Psoas muscle (tissue), 8 donors: ENCODE measurements around the gene SPATA25. TPM values are rescaled to one million over a fixed set of nuclear protein-coding genes. Genes with fewer than 3 reads are reported as not detected.
"Not testable (repeated sequence)": the region's sequence is repeated elsewhere in the genome, so short reads cannot be mapped to it uniquely, and the experiment has no call there.

ENCODE experiments used
- ATAC-seq, 4 donors: fragments of 200-7000 bp; cut with Tn5 transposase; one replicate each; pipeline ENCODE4 v1.9.1; 2020; ENCODE audit warnings: moderate library complexity in 3 of 4, mild to moderate bottlenecking in 2 of 4
- DNase-seq, 2 donors: peaks; one replicate each; pipeline ENCODE4 v3.0.0-alpha.2; 2020
- H3K27ac ChIP-seq: fragments of 200-600 bp; one replicate; pipeline ENCODE4 v1.8.0; 2022
- H3K27me3 ChIP-seq, 3 donors: fragments of 200-600 bp in 1 of 3; one replicate each; pipeline versions ENCODE4 v1.6.1 to v1.8.0; 2013 to 2022; ENCODE audit warnings: low read length in 2 of 3, mild to moderate bottlenecking in 2 of 3, moderate library complexity in 1 of 3; ENCODE audit not compliant: insufficient read depth in 3 of 3
- H3K36me3 ChIP-seq, 2 donors: fragments of 200-600 bp in 1 of 2; one replicate each; pipeline versions ENCODE4 v1.6.1 to v1.8.0; 2013 to 2022; ENCODE audit warnings: low read depth in 1 of 2, mild to moderate bottlenecking in 1 of 2, moderate library complexity in 1 of 2; ENCODE audit not compliant: insufficient read depth in 1 of 2
- H3K4me1 ChIP-seq: fragments of 200-600 bp; one replicate; pipeline ENCODE4 v1.8.0; 2022
- H3K4me3 ChIP-seq: fragments of 200-600 bp; one replicate; pipeline ENCODE4 v1.8.0; 2022; ENCODE audit warnings: mild to moderate bottlenecking
- H3K9me3 ChIP-seq: fragments of 200-600 bp; one replicate; pipeline ENCODE4 v1.8.0; 2022
- WGBS, 3 donors: extraction: QIAGEN DNeasy Blood & Tissue Kit; methylation state at CpG; one replicate each; pipeline versions ENCODE4 v1.1.6 to v1.1.7; 2013; 5-methylcytosine and 5-hydroxymethylcytosine counted together
- intact Hi-C, 2 donors: fragments of 100-400 bp; cut with DNase I; formaldehyde crosslinking; loops; one replicate each; pipeline versions ENCODE4 v1.11.0 to v1.14.2; 2022
- polyA plus RNA-seq, 3 donors: library from polyadenylated mRNA; stranded (reverse); fragments of 200-250 nt; gene quantifications; one replicate each; pipeline ENCODE4 v1.2.3, GENCODE V29; 2013
- total RNA-seq, 4 donors: library from RNA; stranded (reverse); fragmentation: NEBNext Ultra II Directional in 2 of 4; extraction: Animal tissue kit (Norgen Biotek cat#: 25700) in 2 of 4; gene quantifications; one replicate each; pipeline versions ENCODE4 v1.2.1 to v1.2.4, GENCODE V29; 2021 to 2023
- TF ChIP-seq, protein P1 (sequence below): fragments of 200-600 bp; IDR thresholded peaks from one replicate; pipeline ENCODE4 v1.8.0; 2022; ENCODE audit warnings: antibody characterized with exemption
- donor health status: healthy with polysubstance abuse.
- donor health status: DM: no; HTN: no; CAD: no; lungs with moderate emphysema.
- donor health status: Bipolar disorder and iron deficiency.
- donor health status: healthy.
- donor health status: DM: yes; HTN: yes; CAD: no.
- donor health status: DM: no; HTN: no; CAD: no.
- donor health status: DM: no; HTN: no; CAD: no.
- donor health status: DM: yes; HTN: yes; CAD: no.

The SPATA25 gene
- total and polyA plus RNA-seq, 7 donors, result 1.0 to 2.7 (median 1.6) TPM

DNA sequence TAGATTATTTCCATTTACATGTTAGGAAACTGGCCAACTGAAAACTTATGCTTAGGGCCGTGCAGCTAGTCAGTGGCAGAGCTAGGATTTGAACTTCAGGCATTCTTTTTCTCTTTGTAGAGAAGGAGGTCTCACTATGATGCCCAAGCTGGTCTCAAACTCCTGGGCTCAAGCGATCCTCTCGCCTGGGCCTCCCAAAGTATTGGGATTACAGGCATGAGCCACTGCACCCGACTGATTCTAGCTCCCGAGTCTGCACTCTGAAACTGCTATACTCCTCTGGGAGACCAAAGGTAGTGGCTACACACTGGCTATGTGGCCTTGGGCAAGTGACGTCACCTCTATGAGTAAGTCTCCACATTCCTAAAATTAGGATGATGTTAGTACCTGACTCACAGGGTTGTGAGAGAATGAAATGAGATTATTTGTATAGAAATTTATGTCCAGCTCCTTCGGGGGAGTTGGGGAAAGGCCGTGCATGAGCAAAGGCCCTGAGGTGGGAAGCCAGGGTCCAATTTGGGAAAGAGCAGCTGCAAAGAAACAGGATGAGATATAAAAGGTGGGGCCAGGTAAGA, 18.2 kb upstream of the SPATA25 start:
- no peaks in the 10 kb centered on the region for H3K27me3 ChIP-seq
- TF ChIP-seq, protein P1, sequence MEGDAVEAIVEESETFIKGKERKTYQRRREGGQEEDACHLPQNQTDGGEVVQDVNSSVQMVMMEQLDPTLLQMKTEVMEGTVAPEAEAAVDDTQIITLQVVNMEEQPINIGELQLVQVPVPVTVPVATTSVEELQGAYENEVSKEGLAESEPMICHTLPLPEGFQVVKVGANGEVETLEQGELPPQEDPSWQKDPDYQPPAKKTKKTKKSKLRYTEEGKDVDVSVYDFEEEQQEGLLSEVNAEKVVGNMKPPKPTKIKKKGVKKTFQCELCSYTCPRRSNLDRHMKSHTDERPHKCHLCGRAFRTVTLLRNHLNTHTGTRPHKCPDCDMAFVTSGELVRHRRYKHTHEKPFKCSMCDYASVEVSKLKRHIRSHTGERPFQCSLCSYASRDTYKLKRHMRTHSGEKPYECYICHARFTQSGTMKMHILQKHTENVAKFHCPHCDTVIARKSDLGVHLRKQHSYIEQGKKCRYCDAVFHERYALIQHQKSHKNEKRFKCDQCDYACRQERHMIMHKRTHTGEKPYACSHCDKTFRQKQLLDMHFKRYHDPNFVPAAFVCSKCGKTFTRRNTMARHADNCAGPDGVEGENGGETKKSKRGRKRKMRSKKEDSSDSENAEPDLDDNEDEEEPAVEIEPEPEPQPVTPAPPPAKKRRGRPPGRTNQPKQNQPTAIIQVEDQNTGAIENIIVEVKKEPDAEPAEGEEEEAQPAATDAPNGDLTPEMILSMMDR, result no peak
- H3K9me3 ChIP-seq, result no peaks in the 10 kb centered on the region
- no peak overlapping the region for H3K27ac ChIP-seq
- intact Hi-C loops, result no loop called here
- peaks cover 0 to 18% of the 10 kb centered on the region in 2 donors for H3K36me3 ChIP-seq
- H3K4me3 ChIP-seq, result no peak overlapping the region
- 82 to 85% (median 83%) methylated on average over 8 of the region's 8 CpGs for WGBS, 3 donors
- no peak for DNase-seq
- ATAC-seq, result no peak
- H3K4me1 ChIP-seq, result no peaks in the 10 kb centered on the region

- no peaks in the 10 kb centered on the region for H3K27me3 ChIP-seq
- H3K4me1 ChIP-seq, result no peaks in the 10 kb centered on the region
- ATAC-seq (no peak), DNase-seq (peak in 1 of 2 donors; percentile 48)
- 69 to 79% (median 71%) methylated on average over 16 of the region's 16 CpGs for WGBS, 3 donors
- no peaks in the 10 kb centered on the region for H3K9me3 ChIP-seq
- no peak overlapping the region for H3K27ac ChIP-seq
- TF ChIP-seq, protein P1, result no peak
- no peak overlapping the region for H3K4me3 ChIP-seq
- intact Hi-C loops, result no loop called here
- H3K36me3 ChIP-seq, result peaks cover 0 to 20% of the 10 kb centered on the region in 2 donors
These were observed 17.4 kb upstream of the SPATA25 start for GRCh38 chr20:45904583-45905504.

- WGBS, 3 donors, result 78 to 84% (median 79%) methylated on average over 14 of the region's 14 CpGs
- no peak for ATAC-seq
- H3K4me1 ChIP-seq, result no peaks in the 10 kb centered on the region
These were observed 14.8 kb upstream of the SPATA25 start for GRCh38 chr20:45902199-45902701.

DNA sequence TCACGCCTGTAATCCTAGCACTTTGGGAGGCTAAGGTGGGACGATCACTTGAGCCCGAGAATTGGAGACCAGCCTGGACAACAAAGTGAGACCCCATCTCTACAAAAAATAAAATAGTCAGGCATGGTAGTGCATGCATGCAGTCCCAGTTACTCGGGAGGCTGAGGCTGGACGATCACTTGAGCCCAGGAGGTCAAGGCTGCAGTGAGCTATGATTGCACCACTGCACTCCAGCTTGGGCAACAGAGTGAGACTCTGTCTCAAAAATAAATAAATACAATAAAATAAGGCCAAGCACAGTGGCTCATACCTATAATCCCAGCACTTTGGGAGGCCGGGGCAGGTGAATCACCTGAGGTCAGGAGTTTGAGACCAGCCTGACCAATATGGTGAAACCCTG, 13.9 kb upstream of the SPATA25 start:
- DNase-seq, H3K9me3 ChIP-seq, ATAC-seq, intact Hi-C loops, H3K27me3 ChIP-seq, H3K4me1 ChIP-seq, H3K27ac ChIP-seq, H3K4me3 ChIP-seq: not testable (repeated sequence)
- peaks cover 3 to 54% of the 10 kb centered on the region in 2 donors for H3K36me3 ChIP-seq
- WGBS, 3 donors, result 85 to 97% (median 94%) methylated on average over 6 of the region's 6 CpGs

More at GRCh38 chr20:45902199-45902701, 14.8 kb upstream of the SPATA25 start:
- intact Hi-C loops, result no loop called here
- Histone ChIP-seq H3K36me3 (peaks cover 3 to 45% of the 10 kb centered on the region in 2 donors), H3K9me3 (no peaks in the 10 kb centered on the region), H3K27me3 (no peaks in the 10 kb centered on the region), H3K4me3 (no peak overlapping the region), H3K27ac (no peak overlapping the region)
- DNase-seq, result peak in 1 of 2 donors; percentile 36
- TF ChIP-seq, protein P1, result no peak
